Panc1 (cell line): ENCODE data around the gene SERPINI2. TPM values are rescaled to one million over a fixed set of nuclear protein-coding genes. Genes with fewer than 3 reads are reported as not detected.

ENCODE experiments used
- ATAC-seq: fragments of 200-7000 bp; cut with Tn5 transposase; 2 replicates; pipeline ENCODE4 v1.9.1; 2020; ENCODE audit warnings: mild to moderate bottlenecking, moderate library complexity
- BruUV-seq: library from RNA; stranded (reverse); fragments of 400-500 nt; replicated peaks from 2 replicates; lab custom pipeline; 2021; lab: Mats Ljungman, UMichigan
- CTCF ChIA-PET: fragments of 300-600 bp; sonication (Branson Sonifier 250); formaldehyde crosslinking; loops from one replicate; lab custom pipeline; 2022; ENCODE audit warnings: antibody characterized with exemption; lab: Charles Lee
- POLR2A ChIA-PET: fragments of 300-600 bp; sonication (Branson Sonifier 250); formaldehyde crosslinking; loops from one replicate; lab custom pipeline; 2022; ENCODE audit warnings: antibody characterized with exemption; lab: Charles Lee
- DNase-seq: peaks from one replicate; pipeline ENCODE4 v3.0.0-alpha.2; 2010; ENCODE audit warnings: low read depth, low spot score
- H3K27ac ChIP-seq: 2 replicates; pipeline ENCODE4 v1.5.1; 2011; ENCODE audit warnings: mild to moderate bottlenecking, low read length, inconsistent platforms
- H3K27me3 ChIP-seq: fragments of 200-500 bp; sonication (Bioruptor generic); 2 replicates; pipeline ENCODE4 v1.6.0; 2014; ENCODE audit warnings: low read length, inconsistent platforms; ENCODE audit not compliant: control insufficient read depth, insufficient read depth
- H3K36me3 ChIP-seq: fragments of 200-500 bp; sonication (Bioruptor generic); 2 replicates; pipeline ENCODE4 v1.5.1; 2014; ENCODE audit warnings: inconsistent platforms, mild to moderate bottlenecking, low read length, moderate library complexity; ENCODE audit not compliant: control insufficient read depth, insufficient read depth
- H3K4me1 ChIP-seq: 2 replicates; pipeline ENCODE4 v1.5.1; 2011; ENCODE audit warnings: inconsistent platforms, mild to moderate bottlenecking, low read length, moderate library complexity; ENCODE audit not compliant: control insufficient read depth, insufficient read depth
- H3K4me3 ChIP-seq, 2 experiments: 2 replicates each; pipeline ENCODE4 v1.5.1; 2011 to 2012; ENCODE audit warnings: low read depth in 2 of 2, low read length in 2 of 2, mild to moderate bottlenecking in 2 of 2, inconsistent platforms in 1 of 2, moderate library complexity in 1 of 2
- H3K9me3 ChIP-seq: fragments of 200-500 bp; sonication (Bioruptor generic); 2 replicates; pipeline ENCODE4 v1.5.1; 2014; ENCODE audit warnings: low read depth, mild to moderate bottlenecking, inconsistent platforms, low read length, moderate library complexity; ENCODE audit not compliant: control insufficient read depth, insufficient read depth
- POLR2AphosphoS5 ChIP-seq: IDR thresholded peaks from 2 replicates; pipeline ENCODE4 v1.6.1; 2012; ENCODE audit warnings: mild to moderate bottlenecking, low read depth, low read length, moderate library complexity
- SIN3A ChIP-seq: IDR thresholded peaks from 2 replicates; pipeline ENCODE4 v1.6.1; 2012; ENCODE audit warnings: low read depth, mild to moderate bottlenecking, low read length, moderate library complexity, borderline replicate concordance; ENCODE audit not compliant: insufficient read depth
- TCF7L2 ChIP-seq: IDR thresholded peaks from 2 replicates; pipeline ENCODE4 v1.6.1; 2011; ENCODE audit warnings: mild to moderate bottlenecking, low read depth, low read length, inconsistent platforms
- in situ Hi-C: cut with HindIII; loops from 2 replicates; pipeline ENCODE4 v1.10.0; 2016; ENCODE audit warnings: low sequenced_read_pairs, low pct_unique_long_range_greater_than_20kb
- intact Hi-C: fragments of 100-400 bp; cut with micrococcal nuclease; formaldehyde crosslinking; loops from one replicate; pipeline ENCODE4 v1.10.0; 2022; ENCODE audit not compliant: unreplicated experiment
- total RNA-seq: library from RNA; stranded (reverse); gene quantifications from one replicate; pipeline ENCODE4 v1.2.1, GENCODE V29; 2021; ENCODE audit not compliant: unreplicated experiment
- TF ChIP-seq, protein P1 (sequence below), 2 experiments: IDR thresholded peaks; 2 replicates each; pipeline ENCODE4 v1.6.1; 2011 to 2012; ENCODE audit warnings: low read depth in 2 of 2, control low read depth in 1 of 2, low read length in 1 of 2, mild to moderate bottlenecking in 1 of 2, moderate library complexity in 1 of 2; ENCODE audit not compliant: insufficient read depth in 1 of 2
- TF ChIP-seq, protein P2 (sequence below): fragments of 450-650 bp; IDR thresholded peaks from 2 replicates; pipeline ENCODE4 v1.5.1; 2017; ENCODE audit warnings: mild to moderate bottlenecking

Gene SERPINI2
- total RNA-seq, 1 experiment from 2014 or later = not detected

GRCh38 chr3:167451282-167451681 lies 22.6 kb downstream of the SERPINI2 start:
- no peaks in the 10 kb centered on the region for H3K36me3 ChIP-seq
- ATAC-seq = no peak

DNA sequence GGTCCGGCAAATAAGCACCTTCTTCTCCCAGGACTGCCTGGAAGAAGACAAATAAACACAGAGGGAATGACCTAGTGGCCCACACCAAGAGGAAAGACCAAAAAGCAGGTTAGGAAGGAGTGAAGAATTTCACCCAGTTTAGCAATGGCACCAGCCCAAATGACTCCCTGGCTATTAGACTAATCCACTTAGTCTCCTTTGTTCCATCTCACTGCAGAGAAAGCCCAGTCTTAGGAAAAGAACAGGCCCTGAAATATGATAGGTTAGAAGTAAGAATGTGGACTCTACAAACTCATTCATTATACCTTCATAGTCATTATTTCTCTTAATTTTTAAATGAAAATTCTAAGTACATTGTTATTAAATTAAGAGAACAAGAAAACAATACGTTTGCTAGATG lies 23.2 kb downstream of the SERPINI2 start:
- Histone ChIP-seq H3K27me3 (no peaks in the 10 kb centered on the region), H3K27ac (no peak overlapping the region), H3K36me3 (no peaks in the 10 kb centered on the region), H3K4me3 (no peak overlapping the region), H3K4me1 (no peaks in the 10 kb centered on the region), H3K9me3 (no peaks in the 10 kb centered on the region)
- ChIA-PET CTCF (no interaction called here), POLR2A (no interaction called here)
- ATAC-seq (no peak), DNase-seq (no peak)
- no TSS peak for BruUV-seq
- intact Hi-C loops (no loop called here), in situ Hi-C loops (no loop called here)
- TF ChIP-seq SIN3A (no peak), TCF7L2 (no peak), POLR2AphosphoS5 (no peak)
- TF ChIP-seq, protein P1, sequence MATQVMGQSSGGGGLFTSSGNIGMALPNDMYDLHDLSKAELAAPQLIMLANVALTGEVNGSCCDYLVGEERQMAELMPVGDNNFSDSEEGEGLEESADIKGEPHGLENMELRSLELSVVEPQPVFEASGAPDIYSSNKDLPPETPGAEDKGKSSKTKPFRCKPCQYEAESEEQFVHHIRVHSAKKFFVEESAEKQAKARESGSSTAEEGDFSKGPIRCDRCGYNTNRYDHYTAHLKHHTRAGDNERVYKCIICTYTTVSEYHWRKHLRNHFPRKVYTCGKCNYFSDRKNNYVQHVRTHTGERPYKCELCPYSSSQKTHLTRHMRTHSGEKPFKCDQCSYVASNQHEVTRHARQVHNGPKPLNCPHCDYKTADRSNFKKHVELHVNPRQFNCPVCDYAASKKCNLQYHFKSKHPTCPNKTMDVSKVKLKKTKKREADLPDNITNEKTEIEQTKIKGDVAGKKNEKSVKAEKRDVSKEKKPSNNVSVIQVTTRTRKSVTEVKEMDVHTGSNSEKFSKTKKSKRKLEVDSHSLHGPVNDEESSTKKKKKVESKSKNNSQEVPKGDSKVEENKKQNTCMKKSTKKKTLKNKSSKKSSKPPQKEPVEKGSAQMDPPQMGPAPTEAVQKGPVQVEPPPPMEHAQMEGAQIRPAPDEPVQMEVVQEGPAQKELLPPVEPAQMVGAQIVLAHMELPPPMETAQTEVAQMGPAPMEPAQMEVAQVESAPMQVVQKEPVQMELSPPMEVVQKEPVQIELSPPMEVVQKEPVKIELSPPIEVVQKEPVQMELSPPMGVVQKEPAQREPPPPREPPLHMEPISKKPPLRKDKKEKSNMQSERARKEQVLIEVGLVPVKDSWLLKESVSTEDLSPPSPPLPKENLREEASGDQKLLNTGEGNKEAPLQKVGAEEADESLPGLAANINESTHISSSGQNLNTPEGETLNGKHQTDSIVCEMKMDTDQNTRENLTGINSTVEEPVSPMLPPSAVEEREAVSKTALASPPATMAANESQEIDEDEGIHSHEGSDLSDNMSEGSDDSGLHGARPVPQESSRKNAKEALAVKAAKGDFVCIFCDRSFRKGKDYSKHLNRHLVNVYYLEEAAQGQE (IDR thresholded peaks at IDR 0.05; ENCODE audit: insufficient read depth in 1 of 2, low read depth in 2 of 2, low read length in 1 of 2) = no peak
- TF ChIP-seq, protein P2, sequence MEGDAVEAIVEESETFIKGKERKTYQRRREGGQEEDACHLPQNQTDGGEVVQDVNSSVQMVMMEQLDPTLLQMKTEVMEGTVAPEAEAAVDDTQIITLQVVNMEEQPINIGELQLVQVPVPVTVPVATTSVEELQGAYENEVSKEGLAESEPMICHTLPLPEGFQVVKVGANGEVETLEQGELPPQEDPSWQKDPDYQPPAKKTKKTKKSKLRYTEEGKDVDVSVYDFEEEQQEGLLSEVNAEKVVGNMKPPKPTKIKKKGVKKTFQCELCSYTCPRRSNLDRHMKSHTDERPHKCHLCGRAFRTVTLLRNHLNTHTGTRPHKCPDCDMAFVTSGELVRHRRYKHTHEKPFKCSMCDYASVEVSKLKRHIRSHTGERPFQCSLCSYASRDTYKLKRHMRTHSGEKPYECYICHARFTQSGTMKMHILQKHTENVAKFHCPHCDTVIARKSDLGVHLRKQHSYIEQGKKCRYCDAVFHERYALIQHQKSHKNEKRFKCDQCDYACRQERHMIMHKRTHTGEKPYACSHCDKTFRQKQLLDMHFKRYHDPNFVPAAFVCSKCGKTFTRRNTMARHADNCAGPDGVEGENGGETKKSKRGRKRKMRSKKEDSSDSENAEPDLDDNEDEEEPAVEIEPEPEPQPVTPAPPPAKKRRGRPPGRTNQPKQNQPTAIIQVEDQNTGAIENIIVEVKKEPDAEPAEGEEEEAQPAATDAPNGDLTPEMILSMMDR = no peak

More at GRCh38 chr3:167451282-167451681, 22.6 kb downstream of the SERPINI2 start:
- Histone ChIP-seq H3K4me3 (no peak overlapping the region), H3K27me3 (no peaks in the 10 kb centered on the region), H3K9me3 (no peaks in the 10 kb centered on the region), H3K27ac (no peak overlapping the region), H3K4me1 (no peaks in the 10 kb centered on the region)
- BruUV-seq = no TSS peak
- in situ Hi-C loops (no loop called here), intact Hi-C loops (no loop called here)
- TF ChIP-seq, protein P2 = no peak
- TF ChIP-seq POLR2AphosphoS5 (no peak), SIN3A (no peak), TCF7L2 (no peak)
- TF ChIP-seq, protein P1 (IDR thresholded peaks at IDR 0.05; ENCODE audit: insufficient read depth in 1 of 2, low read depth in 2 of 2, low read length in 1 of 2) = no peak
- no peak for DNase-seq
- CTCF ChIA-PET = no interaction called here
- POLR2A ChIA-PET = no interaction called here
